ENCODE measurements around the gene MAZ. TPM values are rescaled to one million over a fixed set of nuclear protein-coding genes. Genes with fewer than 3 reads are reported as not detected.
A peak's percentile ranks its signal among the peaks of the same experiment; 100 is the strongest.

Gene MAZ
- total and polyA plus RNA-seq, 2 of the 13 experiments (the other 11 are each of a cell fraction or from before 2014, with no cell fraction given), result 203 to 277 TPM

GRCh38 chr16:29815793-29816693, 9.7 kb downstream of the MAZ start, which contains the start of gene PAGR1 (continued):
- no peak for TF ChIP-seq BCLAF1 (IDR thresholded peaks at IDR 0.05)
- peak; percentile 85 for TF ChIP-seq E2F5 (CRISPR knock-in tag; conservative IDR thresholded peaks at IDR 0.05)
- peak; percentile 85; the same call in 1 of the 2 replicates for TF ChIP-seq ZBTB3 (CRISPR knock-in tag; IDR thresholded peaks at IDR 0.05; ENCODE audit: borderline replicate concordance, low read depth)
- TF ChIP-seq ZNF652 (CRISPR knock-in tag; IDR thresholded peaks at IDR 0.05; ENCODE audit: borderline replicate concordance, low read depth), result no peak
- TF ChIP-seq ZNF263 (CRISPR knock-in tag; IDR thresholded peaks at IDR 0.05), result no peak; the same call in 1 of the 2 replicates
- peak; percentile 98 for TF ChIP-seq POLR2AphosphoS5 (IDR thresholded peaks at IDR 0.05; ENCODE audit: low read depth, low read length)
- no peak for TF ChIP-seq GLMP (CRISPR knock-in tag; IDR thresholded peaks at IDR 0.05; ENCODE audit: borderline replicate concordance)
- TF ChIP-seq ZNF24 (IDR thresholded peaks at IDR 0.05), result no peak
- peak; percentile 72 for TF ChIP-seq ZNF792 (CRISPR knock-in tag; IDR thresholded peaks at IDR 0.05)
- TF ChIP-seq TIGD3 (CRISPR knock-in tag; IDR thresholded peaks at IDR 0.05; ENCODE audit: borderline replicate concordance), result no peak
- TF ChIP-seq HCFC1 (IDR thresholded peaks at IDR 0.05; ENCODE audit: low read depth, low read length), result peak; percentile 90
- no peak for TF ChIP-seq ZNF460 (CRISPR knock-in tag; IDR thresholded peaks at IDR 0.05; ENCODE audit: borderline replicate concordance)
- TF ChIP-seq GPN1 (CRISPR knock-in tag; IDR thresholded peaks at IDR 0.05; ENCODE audit: borderline replicate concordance), result no peak; the same call in 1 of the 2 replicates
- TF ChIP-seq KDM5B (CRISPR knock-in tag; IDR thresholded peaks at IDR 0.05; ENCODE audit: borderline replicate concordance), result peak; percentile 93
- TF ChIP-seq ZNF142 (CRISPR knock-in tag; IDR thresholded peaks at IDR 0.05), result peak; percentile 98
- peak; percentile 22; the same call in 1 of the 2 replicates for TF ChIP-seq ZNF446 (CRISPR knock-in tag; IDR thresholded peaks at IDR 0.05)

Data from HepG2 (cell line).